HG03025 (cell line): ENCODE results near the gene ZBTB7A.
"Not testable (repeated sequence)": the region's sequence is repeated elsewhere in the genome, so short reads cannot be mapped to it uniquely, and the experiment has no call there.

ENCODE experiments used
- ATAC-seq: cut with Tn5 transposase; IDR thresholded peaks from one replicate; pipeline ENCODE4 v1.9.1; 2021; ENCODE audit warnings: mild to moderate bottlenecking, moderate library complexity; ENCODE audit not compliant: unreplicated experiment, low FRiP score

The ZBTB7A gene

DNA sequence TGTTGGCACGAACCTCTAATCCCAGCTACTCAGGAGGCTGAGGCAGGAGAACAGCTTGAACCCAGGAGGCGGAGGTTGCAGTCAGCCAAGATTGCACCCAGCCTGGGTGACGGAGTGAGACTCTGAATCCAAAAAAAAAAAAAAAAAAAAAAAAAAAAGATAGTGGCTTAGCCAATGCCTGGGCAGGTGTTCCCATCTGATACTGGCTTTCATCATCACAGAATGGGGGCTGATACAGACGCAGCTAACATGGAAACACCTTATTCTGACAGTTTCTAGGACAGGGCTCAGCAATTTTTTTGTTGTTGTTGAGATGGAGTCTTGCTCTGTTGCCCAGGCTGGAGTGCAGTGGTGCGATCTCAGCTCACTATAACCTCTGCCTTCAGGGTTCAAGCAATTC, 65.9 kb downstream of the ZBTB7A start:
- ATAC-seq, result not testable (repeated sequence)

- not testable (repeated sequence) for ATAC-seq
Observed at GRCh38 chr19:3998667-3999412, 67.9 kb downstream of the ZBTB7A start.

GRCh38 chr19:3995607-3996006, 71.1 kb downstream of the ZBTB7A start:
- ATAC-seq, result no peak
